PFSK-1 (cell line): Measurements from ENCODE around the gene GNA14.

ENCODE experiments used
- POLR2AphosphoS5 ChIP-seq: IDR thresholded peaks from 2 replicates; pipeline ENCODE4 v1.6.1; 2012; ENCODE audit warnings: low read depth, mild to moderate bottlenecking, control low read depth, low read length, moderate library complexity
- TAF1 ChIP-seq: IDR thresholded peaks from 2 replicates; pipeline ENCODE4 v1.6.1; 2012; ENCODE audit warnings: low read length, control low read depth, borderline replicate concordance; ENCODE audit not compliant: insufficient read depth
- TF ChIP-seq, protein P1 (sequence below), 2 experiments: IDR thresholded peaks; 2 replicates each; pipeline versions ENCODE4 v1.6.1 to v1.8.0; 2011 to 2012; ENCODE audit warnings: low read depth in 2 of 2, low read length in 2 of 2, control low read depth in 1 of 2, inconsistent platforms in 1 of 2, mild to moderate bottlenecking in 1 of 2, moderate library complexity in 1 of 2; ENCODE audit not compliant: insufficient read depth in 1 of 2

DNA sequence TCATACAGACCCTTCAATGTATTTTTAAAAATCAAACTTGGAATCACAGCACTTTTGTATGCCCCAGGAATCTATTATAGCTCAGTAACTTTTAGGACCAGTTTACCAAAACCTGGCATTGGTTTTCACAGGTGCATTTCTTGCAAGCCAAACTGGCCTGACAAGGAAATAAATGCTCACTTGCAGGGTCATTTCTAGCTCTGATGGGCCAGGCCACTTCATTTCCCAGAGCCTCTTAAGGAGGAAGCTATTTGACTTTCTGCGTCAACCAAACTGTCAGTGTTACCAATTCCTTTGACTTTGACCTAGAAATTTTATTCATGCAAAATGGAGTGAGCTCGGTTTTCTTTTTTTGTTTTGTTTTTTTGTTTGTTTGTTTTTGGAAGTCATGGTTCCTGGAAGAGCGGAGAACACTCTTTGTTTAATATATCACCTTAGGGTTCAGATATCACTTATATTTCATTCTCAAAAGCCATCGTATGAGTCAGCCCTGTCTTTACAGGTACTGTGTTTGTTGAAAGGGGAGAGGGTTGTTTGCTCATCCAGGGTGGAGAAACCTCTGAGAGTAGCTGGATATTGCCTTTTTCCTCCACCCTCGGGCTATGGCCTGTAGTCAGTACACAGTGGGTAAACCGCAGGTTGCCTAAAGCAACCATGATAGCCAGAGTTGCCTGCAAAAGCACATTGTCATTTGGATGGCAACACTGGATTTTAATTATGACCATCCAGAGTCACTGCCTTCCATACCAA lies 58.9 kb downstream of the GNA14 start:
- TF ChIP-seq POLR2AphosphoS5 (no peak), TAF1 (no peak)
- TF ChIP-seq, protein P1, sequence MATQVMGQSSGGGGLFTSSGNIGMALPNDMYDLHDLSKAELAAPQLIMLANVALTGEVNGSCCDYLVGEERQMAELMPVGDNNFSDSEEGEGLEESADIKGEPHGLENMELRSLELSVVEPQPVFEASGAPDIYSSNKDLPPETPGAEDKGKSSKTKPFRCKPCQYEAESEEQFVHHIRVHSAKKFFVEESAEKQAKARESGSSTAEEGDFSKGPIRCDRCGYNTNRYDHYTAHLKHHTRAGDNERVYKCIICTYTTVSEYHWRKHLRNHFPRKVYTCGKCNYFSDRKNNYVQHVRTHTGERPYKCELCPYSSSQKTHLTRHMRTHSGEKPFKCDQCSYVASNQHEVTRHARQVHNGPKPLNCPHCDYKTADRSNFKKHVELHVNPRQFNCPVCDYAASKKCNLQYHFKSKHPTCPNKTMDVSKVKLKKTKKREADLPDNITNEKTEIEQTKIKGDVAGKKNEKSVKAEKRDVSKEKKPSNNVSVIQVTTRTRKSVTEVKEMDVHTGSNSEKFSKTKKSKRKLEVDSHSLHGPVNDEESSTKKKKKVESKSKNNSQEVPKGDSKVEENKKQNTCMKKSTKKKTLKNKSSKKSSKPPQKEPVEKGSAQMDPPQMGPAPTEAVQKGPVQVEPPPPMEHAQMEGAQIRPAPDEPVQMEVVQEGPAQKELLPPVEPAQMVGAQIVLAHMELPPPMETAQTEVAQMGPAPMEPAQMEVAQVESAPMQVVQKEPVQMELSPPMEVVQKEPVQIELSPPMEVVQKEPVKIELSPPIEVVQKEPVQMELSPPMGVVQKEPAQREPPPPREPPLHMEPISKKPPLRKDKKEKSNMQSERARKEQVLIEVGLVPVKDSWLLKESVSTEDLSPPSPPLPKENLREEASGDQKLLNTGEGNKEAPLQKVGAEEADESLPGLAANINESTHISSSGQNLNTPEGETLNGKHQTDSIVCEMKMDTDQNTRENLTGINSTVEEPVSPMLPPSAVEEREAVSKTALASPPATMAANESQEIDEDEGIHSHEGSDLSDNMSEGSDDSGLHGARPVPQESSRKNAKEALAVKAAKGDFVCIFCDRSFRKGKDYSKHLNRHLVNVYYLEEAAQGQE (IDR thresholded peaks at IDR 0.05; ENCODE audit: insufficient read depth in 1 of 2, low read depth in 2 of 2, low read length in 2 of 2), result no peak
